ENCODE results near the gene AEBP2. TPM values are rescaled to one million over a fixed set of nuclear protein-coding genes. Genes with fewer than 3 reads are reported as not detected.
A peak's percentile ranks its signal among the peaks of the same experiment; 100 is the strongest.

AEBP2 gene
- polyA plus RNA-seq, 1 donor (not counting 4 experiments of a cell fraction or from before 2014, with no cell fraction given) = 19.6 TPM

- no peaks in the 10 kb centered on the region for H3K36me3 ChIP-seq (ENCODE audit: control insufficient read depth in 2 of 2, extremely low read depth in 1 of 2, insufficient read depth in 2 of 2, low read length in 2 of 2)
- no peaks in the 10 kb centered on the region for H3K27me3 ChIP-seq (ENCODE audit: control insufficient read depth, extremely low read depth, insufficient read depth, low read length)
- FAIRE-seq (no peak), DNase-seq (ENCODE audit: low read depth, low spot score) (no peak)
- no peaks in the 10 kb centered on the region for H3K9me3 ChIP-seq (ENCODE audit: control insufficient read depth, low read depth, low read length)
- dilution Hi-C loops (cut with MboI; ENCODE audit: extremely low pct_ligation_motif_present, low sequenced_read_pairs) = no loop called here
- peaks cover 19% of the 10 kb centered on the region for H3K4me1 ChIP-seq (ENCODE audit: control insufficient read depth, extremely low read depth, insufficient read depth, low read length)
- no peak overlapping the region for H3K9ac ChIP-seq (ENCODE audit: control insufficient read depth, extremely low read depth, insufficient read depth, low read length)
- H4K20me1 ChIP-seq (ENCODE audit: control insufficient read depth, extremely low read depth, insufficient read depth, low read length) = no peaks in the 10 kb centered on the region
- no peaks in the 10 kb centered on the region for H3K9me1 ChIP-seq (ENCODE audit: control insufficient read depth, extremely low read depth, insufficient read depth, low read length)
- H2AFZ ChIP-seq (ENCODE audit: control insufficient read depth, low read length) = no peak overlapping the region
- H3K4me2 ChIP-seq (ENCODE audit: control insufficient read depth, extremely low read depth, insufficient read depth, low read depth, low read length) = no peak overlapping the region
- no peak for TF ChIP-seq EZH2 (IDR thresholded peaks at IDR 0.05; ENCODE audit: low read length)
- TF ChIP-seq CTCF (optimal IDR thresholded peaks at IDR 0.05 in 1 of 3, IDR thresholded peaks at IDR 0.05 in 1 of 3, conservative IDR thresholded peaks at IDR 0.05 in 1 of 3; ENCODE audit: extremely low read depth in 1 of 3, insufficient read depth in 2 of 3, low read length in 3 of 3) = no peak
- no peak overlapping the region for H3K4me3 ChIP-seq (ENCODE audit: control insufficient read depth in 2 of 3, extremely low read depth in 1 of 3, insufficient read depth in 2 of 3, low read depth in 1 of 3, low read length in 3 of 3)
- no peak overlapping the region for H3K27ac ChIP-seq (ENCODE audit: control insufficient read depth, insufficient read depth, low read length)
- H3K79me2 ChIP-seq (ENCODE audit: control insufficient read depth, insufficient read depth, low read length) = no peaks in the 10 kb centered on the region
Observed at GRCh38 chr12:19545301-19545700, 106.0 kb downstream of the AEBP2 start.

GRCh38 chr12:19546027-19546426 is 106.7 kb downstream of the AEBP2 start:
- peak; percentile 84 for FAIRE-seq
- H3K4me3 ChIP-seq (ENCODE audit: control insufficient read depth in 2 of 3, extremely low read depth in 1 of 3, insufficient read depth in 2 of 3, low read depth in 1 of 3, low read length in 3 of 3) = peak overlapping the region in 2 of 3 experiments; percentile 33 to 56
- dilution Hi-C loops (cut with MboI; ENCODE audit: extremely low pct_ligation_motif_present, low sequenced_read_pairs) = no loop called here

More at GRCh38 chr12:19546027-19546426, 106.7 kb downstream of the AEBP2 start:
- peaks cover 19% of the 10 kb centered on the region for H3K4me1 ChIP-seq (ENCODE audit: control insufficient read depth, extremely low read depth, insufficient read depth, low read length)
- TF ChIP-seq EZH2 (IDR thresholded peaks at IDR 0.05; ENCODE audit: low read length) (no peak), CTCF (optimal IDR thresholded peaks at IDR 0.05 in 1 of 3, IDR thresholded peaks at IDR 0.05 in 1 of 3, conservative IDR thresholded peaks at IDR 0.05 in 1 of 3; ENCODE audit: extremely low read depth in 1 of 3, insufficient read depth in 2 of 3, low read length in 3 of 3) (no peak)
- H3K9me3 ChIP-seq (ENCODE audit: control insufficient read depth, low read depth, low read length) = no peaks in the 10 kb centered on the region
- H3K9me1 ChIP-seq (ENCODE audit: control insufficient read depth, extremely low read depth, insufficient read depth, low read length) = no peaks in the 10 kb centered on the region
- H3K4me2 ChIP-seq (ENCODE audit: control insufficient read depth, extremely low read depth, insufficient read depth, low read depth, low read length) = peak overlapping the region; percentile 89
- peak overlapping the region; percentile 3 for H2AFZ ChIP-seq (ENCODE audit: control insufficient read depth, low read length)
- no peaks in the 10 kb centered on the region for H3K79me2 ChIP-seq (ENCODE audit: control insufficient read depth, insufficient read depth, low read length)
- no peaks in the 10 kb centered on the region for H4K20me1 ChIP-seq (ENCODE audit: control insufficient read depth, extremely low read depth, insufficient read depth, low read length)
- H3K27ac ChIP-seq (ENCODE audit: control insufficient read depth, insufficient read depth, low read length) = peak overlapping the region; percentile 56
- peak overlapping the region; percentile 26 for H3K9ac ChIP-seq (ENCODE audit: control insufficient read depth, extremely low read depth, insufficient read depth, low read length)
- H3K27me3 ChIP-seq (ENCODE audit: control insufficient read depth, extremely low read depth, insufficient read depth, low read length) = no peaks in the 10 kb centered on the region
- DNase-seq (ENCODE audit: low read depth, low spot score) = no peak
- no peaks in the 10 kb centered on the region for H3K36me3 ChIP-seq (ENCODE audit: control insufficient read depth in 2 of 2, extremely low read depth in 1 of 2, insufficient read depth in 2 of 2, low read length in 2 of 2)
